GM12873 (cell line): ENCODE results near the gene LVRN.

Experiments
- TF ChIP-seq, protein P1 (sequence below): IDR thresholded peaks from 2 replicates; pipeline ENCODE4 v1.5.1; 2012; ENCODE audit warnings: low read depth, mild to moderate bottlenecking, moderate library complexity, low read length, control low read depth; ENCODE audit not compliant: insufficient read depth; ENCODE audit errors: missing control alignments

The LVRN gene

DNA sequence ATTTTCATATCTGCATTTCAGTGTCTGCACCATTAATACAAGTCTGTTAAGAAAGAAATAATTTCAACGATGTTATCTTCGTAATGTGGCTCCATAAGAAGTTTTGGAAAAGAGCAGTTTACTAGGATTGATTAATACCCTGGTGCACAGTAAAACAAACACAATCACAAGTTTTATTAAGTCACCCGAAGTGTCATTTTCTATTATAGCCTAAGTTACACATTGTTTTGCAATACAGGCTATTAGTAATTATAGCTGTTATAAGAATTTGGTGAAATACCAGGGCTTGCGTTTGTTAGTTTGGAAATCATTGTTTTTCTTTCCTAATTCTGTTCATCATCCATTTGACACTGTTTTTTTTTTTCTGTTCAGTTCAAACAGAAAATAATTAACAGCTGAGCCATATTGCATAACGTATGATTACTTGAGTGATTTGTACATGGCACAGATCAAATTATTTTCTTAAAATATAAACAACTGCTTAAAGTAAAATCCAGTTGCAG is 30.6 kb downstream of the LVRN start:
- TF ChIP-seq, protein P1, sequence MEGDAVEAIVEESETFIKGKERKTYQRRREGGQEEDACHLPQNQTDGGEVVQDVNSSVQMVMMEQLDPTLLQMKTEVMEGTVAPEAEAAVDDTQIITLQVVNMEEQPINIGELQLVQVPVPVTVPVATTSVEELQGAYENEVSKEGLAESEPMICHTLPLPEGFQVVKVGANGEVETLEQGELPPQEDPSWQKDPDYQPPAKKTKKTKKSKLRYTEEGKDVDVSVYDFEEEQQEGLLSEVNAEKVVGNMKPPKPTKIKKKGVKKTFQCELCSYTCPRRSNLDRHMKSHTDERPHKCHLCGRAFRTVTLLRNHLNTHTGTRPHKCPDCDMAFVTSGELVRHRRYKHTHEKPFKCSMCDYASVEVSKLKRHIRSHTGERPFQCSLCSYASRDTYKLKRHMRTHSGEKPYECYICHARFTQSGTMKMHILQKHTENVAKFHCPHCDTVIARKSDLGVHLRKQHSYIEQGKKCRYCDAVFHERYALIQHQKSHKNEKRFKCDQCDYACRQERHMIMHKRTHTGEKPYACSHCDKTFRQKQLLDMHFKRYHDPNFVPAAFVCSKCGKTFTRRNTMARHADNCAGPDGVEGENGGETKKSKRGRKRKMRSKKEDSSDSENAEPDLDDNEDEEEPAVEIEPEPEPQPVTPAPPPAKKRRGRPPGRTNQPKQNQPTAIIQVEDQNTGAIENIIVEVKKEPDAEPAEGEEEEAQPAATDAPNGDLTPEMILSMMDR: no peak

DNA sequence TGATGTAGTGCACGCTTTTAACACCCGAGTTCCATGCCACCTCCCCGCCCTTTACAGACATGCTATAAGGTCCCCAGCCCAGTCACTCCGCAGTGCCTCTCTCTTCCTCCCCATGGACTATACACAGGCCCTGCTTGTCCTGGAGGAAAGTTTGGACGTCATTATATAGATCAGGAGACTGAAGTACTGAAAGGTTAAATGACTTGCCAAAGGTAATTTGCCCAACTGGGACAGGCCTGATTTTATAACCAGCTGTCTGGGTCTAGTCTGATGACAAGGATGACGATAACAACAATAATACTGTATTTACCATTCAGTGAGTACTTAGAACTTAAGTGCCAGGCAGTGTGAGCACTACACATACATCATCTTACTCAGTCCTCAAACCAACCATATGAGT is 33.1 kb downstream of the LVRN start:
- TF ChIP-seq, protein P1: no peak

DNA sequence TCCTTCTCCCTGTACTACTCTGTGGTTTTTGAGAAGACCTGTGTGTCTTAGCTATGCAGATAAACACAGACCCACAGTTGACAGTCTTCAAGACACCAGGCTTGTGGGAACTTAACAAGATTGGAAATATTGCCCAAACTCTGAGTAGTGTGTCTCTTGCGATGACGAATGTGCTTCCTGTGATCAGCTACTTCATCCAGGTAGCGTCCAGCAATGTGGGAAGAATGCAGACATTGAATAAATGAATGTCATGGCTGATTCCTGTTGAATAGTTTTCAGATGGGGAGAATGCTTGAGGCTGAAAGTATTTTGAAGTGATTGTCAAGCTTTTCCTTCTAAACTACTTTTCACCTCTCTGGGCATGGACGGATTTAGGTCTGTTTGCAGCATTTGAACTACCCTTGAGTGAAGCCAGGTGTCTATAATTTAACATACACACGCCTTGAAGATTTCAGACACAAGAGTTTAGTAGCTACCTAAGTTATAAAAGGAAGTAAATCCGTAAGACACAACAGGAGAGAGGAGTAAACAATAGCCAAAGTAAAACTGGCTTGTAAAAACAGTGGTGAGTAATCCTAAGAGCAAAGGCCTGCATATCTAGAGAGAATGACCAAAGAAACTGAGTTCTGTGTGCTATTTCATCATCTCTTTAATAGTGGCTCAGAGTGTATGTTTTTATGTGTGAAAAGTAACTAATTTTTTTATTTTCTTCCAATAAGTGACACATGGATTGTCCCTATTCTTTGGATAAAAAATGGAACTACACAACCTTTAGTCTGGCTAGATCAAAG is 40.0 kb downstream of the LVRN start:
- TF ChIP-seq, protein P1: no peak

DNA sequence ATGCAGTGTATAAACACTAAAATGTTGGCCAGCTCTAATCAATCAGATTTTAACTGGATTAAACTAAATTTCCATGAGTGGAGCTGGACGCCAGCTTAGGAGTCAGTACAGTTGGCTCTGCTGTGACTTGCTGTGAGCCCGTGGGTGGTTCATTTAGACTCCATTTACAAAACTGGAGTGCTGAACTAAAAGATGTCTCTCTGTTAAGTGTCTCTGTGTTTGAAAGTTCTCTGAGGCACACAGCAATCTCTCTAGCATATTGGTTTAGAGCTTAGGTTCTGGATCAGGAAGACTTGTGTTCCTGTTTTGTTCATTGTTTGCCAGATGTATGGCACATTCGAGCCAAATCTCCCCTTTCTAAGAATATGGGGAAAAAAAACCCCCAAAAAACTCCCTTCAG is 42.0 kb downstream of the LVRN start:
- TF ChIP-seq, protein P1: no peak

DNA sequence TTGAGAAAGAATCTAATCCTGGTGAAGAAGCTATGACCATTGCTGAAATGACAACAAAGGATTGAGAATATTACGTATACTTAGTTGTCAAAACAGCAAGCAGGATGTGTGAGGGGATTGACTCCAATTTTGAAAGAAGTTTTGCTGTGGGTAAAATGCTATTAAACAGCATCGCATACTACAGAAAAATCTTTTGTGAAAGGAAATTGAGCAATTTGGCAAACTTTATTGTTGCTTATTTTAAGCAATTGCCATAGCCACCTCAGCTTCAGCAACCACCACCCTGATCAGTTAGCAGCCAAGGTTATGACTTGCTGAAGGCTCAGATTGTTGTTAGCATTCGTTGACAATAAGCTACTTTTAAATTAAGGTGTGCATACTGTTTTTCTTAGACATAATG is 47.5 kb downstream of the LVRN start:
- TF ChIP-seq, protein P1: no peak

DNA sequence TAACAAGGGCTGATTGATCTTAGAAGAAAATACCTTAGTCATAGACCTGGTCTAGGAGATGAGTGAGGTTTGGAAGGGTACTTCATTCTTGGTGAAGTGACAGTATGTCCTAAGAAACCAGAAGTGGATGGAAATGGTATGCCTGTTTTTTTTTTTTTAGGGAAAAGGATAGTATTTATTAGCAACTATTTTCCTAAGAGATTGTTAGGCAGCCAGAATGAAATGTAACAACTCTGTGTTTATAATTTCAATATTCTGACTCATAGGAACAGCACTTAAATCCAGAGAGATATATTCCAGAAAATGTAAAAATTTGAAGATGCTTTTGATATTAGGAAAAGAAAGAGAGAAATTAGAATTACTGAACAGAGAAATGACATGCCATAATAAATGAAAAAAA is 48.8 kb downstream of the LVRN start:
- TF ChIP-seq, protein P1: no peak

DNA sequence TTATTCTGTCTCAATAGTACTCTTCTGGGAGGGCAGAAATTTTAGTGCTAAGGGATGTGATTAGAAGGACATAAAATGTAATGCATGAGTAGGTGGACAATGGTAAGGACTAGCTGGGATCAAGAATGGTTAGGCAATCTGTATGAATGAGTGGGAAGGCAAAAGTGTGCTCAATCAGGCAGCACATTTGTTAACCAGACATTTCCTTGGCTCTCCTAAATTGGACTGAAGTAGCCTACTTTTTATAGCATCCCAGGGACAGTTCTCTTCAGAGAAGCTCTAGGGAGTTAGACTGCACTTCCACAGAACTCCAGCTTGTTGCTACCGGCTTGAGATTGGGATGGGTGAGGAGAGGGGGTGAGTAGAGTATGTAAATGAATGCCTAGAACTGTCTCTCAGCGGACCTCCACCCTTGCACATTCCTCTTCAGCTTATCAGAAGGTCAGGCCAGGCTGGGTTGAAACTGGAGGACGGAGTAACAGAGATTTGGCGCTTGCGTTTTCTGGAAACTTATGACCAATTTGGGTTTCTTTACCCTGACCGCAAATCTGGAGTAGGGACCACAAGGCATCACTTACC is 51.0 kb downstream of the LVRN start:
- TF ChIP-seq, protein P1: no peak
